H4 (cell line): Measurements from ENCODE around the gene ZBTB7C. TPM values are rescaled to one million over a fixed set of nuclear protein-coding genes. Genes with fewer than 3 reads are reported as not detected.
"Not testable (repeated sequence)": the region's sequence is repeated elsewhere in the genome, so short reads cannot be mapped to it uniquely, and the experiment has no call there.

Source experiments
- DNase-seq: peaks from one replicate; pipeline ENCODE4 v3.0.0-alpha.2; 2015; ENCODE audit warnings: low spot score
- total RNA-seq: library from RNA; depleted of rRNA; stranded (reverse); fragments of >200 nt; shearing (Covaris generic); gene quantifications from 2 replicates; pipeline ENCODE4 v1.2.3, GENCODE V29; 2014

The ZBTB7C gene
- total RNA-seq, 1 experiment from 2014 or later: 1.1 TPM

GRCh38 chr18:48300463-48300961, 108.7 kb downstream of the ZBTB7C start:
- DNase-seq: peak; percentile 26

GRCh38 chr18:48297139-48297538, 112.0 kb downstream of the ZBTB7C start:
- no peak for DNase-seq

GRCh38 chr18:48296581-48296980, 112.6 kb downstream of the ZBTB7C start:
- DNase-seq: no peak

- DNase-seq: no peak
Observed at GRCh38 chr18:48295586-48296311, 113.4 kb downstream of the ZBTB7C start.

GRCh38 chr18:48294899-48295585, 114.1 kb downstream of the ZBTB7C start:
- no peak for DNase-seq

- no peak for DNase-seq
Observed at GRCh38 chr18:48293954-48294898, 115.0 kb downstream of the ZBTB7C start.

- no peak for DNase-seq
Observed at GRCh38 chr18:48292782-48293424, 116.3 kb downstream of the ZBTB7C start.

- DNase-seq: no peak
Observed at GRCh38 chr18:48292229-48292628, 117.0 kb downstream of the ZBTB7C start.

- no peak for DNase-seq
Observed at GRCh38 chr18:48290162-48290926, 118.8 kb downstream of the ZBTB7C start.

GRCh38 chr18:48284743-48285142, 124.4 kb downstream of the ZBTB7C start:
- no peak for DNase-seq

- not testable (repeated sequence) for DNase-seq
Observed at GRCh38 chr18:48284011-48284410, 125.2 kb downstream of the ZBTB7C start.

GRCh38 chr18:48281460-48281859, 127.7 kb downstream of the ZBTB7C start:
- DNase-seq: not testable (repeated sequence)

GRCh38 chr18:48279312-48279711, 129.9 kb downstream of the ZBTB7C start:
- DNase-seq: no peak

- DNase-seq: no peak
Observed at GRCh38 chr18:48278081-48278480, 131.1 kb downstream of the ZBTB7C start.

- DNase-seq: no peak
Observed at GRCh38 chr18:48274301-48274700, 134.9 kb downstream of the ZBTB7C start.

- DNase-seq: no peak
Observed at GRCh38 chr18:48270929-48271328, 138.3 kb downstream of the ZBTB7C start.

- DNase-seq: no peak
Observed at GRCh38 chr18:48265328-48265727, 143.9 kb downstream of the ZBTB7C start.

- DNase-seq: peak; percentile 29
Observed at GRCh38 chr18:48263914-48264902, 145.0 kb downstream of the ZBTB7C start.

- DNase-seq: no peak
Observed at GRCh38 chr18:48263192-48263853, 145.9 kb downstream of the ZBTB7C start.
